22Rv1 (cell line): ENCODE results near the gene SCNN1B.
"Not testable (repeated sequence)": the region's sequence is repeated elsewhere in the genome, so short reads cannot be mapped to it uniquely, and the experiment has no call there.

Source experiments
- H3K27ac ChIP-seq: fragments of 450-650 bp; 2 replicates; pipeline ENCODE4 v1.5.1; 2017
- CTCF ChIP-seq: fragments of 450-650 bp; IDR thresholded peaks from 2 replicates; pipeline ENCODE4 v1.5.1; 2017; ENCODE audit warnings: mild to moderate bottlenecking
- ZFX ChIP-seq: fragments of 450-650 bp; IDR thresholded peaks from 2 replicates; pipeline ENCODE4 v1.6.1; 2017; ENCODE audit warnings: antibody characterized with exemption, borderline replicate concordance

SCNN1B gene

GRCh38 chr16:23383881-23384280 is 81.8 kb downstream of the SCNN1B start:
- no peak for TF ChIP-seq CTCF
- no peak for TF ChIP-seq ZFX

DNA sequence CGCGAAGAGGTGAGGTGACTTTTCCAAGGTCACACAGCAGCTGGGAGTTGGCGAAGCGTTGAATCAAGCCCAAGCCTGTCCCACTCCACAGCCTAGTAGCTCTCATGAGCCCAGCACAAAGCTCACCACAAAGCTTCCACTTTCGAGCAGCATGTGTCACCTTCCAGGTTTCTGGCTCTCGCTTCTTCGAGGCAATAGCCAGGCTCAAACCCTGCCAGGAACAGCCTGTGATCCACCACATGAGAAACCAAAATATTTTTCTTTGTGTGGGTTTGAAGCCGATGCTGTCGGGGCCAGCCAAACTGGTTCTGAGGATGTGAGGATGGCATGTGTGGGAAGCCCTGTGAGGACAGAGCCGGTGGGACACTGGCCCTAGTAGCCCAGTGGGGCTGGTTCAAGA is 82.8 kb downstream of the SCNN1B start:
- no peak for TF ChIP-seq CTCF
- no peak for TF ChIP-seq ZFX
- H3K27ac ChIP-seq = no peak overlapping the region

More at GRCh38 chr16:23383881-23384280, 81.8 kb downstream of the SCNN1B start:
- no peak overlapping the region for H3K27ac ChIP-seq

- TF ChIP-seq CTCF (no peak), ZFX (no peak)
- no peak overlapping the region for H3K27ac ChIP-seq
Measured at GRCh38 chr16:23385441-23385840, 83.3 kb downstream of the SCNN1B start.

GRCh38 chr16:23387666-23388065 is 85.6 kb downstream of the SCNN1B start:
- TF ChIP-seq CTCF (no peak), ZFX (no peak)
- no peak overlapping the region for H3K27ac ChIP-seq

- H3K27ac ChIP-seq = no peak overlapping the region
- TF ChIP-seq ZFX (no peak), CTCF (no peak)
Measured at GRCh38 chr16:23388786-23389185, 86.7 kb downstream of the SCNN1B start.

DNA sequence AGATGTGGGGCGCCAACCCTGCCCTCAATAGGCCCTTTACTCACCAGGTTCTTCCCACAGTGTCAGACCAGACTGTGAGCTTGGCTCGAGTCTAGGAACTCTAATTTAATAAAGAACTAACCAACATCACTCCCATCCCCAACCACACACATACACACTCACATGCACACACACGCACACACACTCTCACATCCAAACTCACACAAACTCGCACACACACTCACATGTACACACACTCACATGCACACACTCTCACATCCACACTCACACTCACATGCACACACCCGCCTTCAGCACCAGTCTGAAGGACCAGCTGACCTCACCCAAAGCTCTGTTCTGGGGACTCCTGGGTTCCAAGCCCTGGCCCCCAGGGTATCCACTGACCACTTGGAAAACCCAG is 87.1 kb downstream of the SCNN1B start:
- H3K27ac ChIP-seq = no peak overlapping the region
- no peak for TF ChIP-seq CTCF
- no peak for TF ChIP-seq ZFX

DNA sequence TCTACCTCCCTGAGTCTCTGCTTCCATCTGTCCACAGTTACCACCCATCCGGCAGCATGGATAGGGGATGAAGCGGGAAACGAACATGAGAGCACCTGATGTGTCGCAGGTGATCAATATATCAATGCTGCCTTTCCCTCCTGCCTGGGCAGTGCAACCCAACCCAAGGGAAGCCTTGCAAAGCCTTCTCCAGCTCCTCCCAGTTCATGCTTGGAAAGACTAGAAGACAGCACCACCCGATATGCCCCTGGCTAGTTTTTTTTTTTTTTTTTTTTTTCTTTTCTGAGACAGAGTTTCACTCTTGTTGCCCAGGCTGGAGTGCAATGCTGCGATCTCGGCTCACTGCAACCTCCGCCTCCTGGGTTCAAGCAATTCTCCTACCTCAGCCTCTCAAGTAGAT is 87.8 kb downstream of the SCNN1B start:
- H3K27ac ChIP-seq = not testable (repeated sequence)

- TF ChIP-seq CTCF (no peak), ZFX (no peak)
- no peak overlapping the region for H3K27ac ChIP-seq
Measured at GRCh38 chr16:23391381-23392222, 89.5 kb downstream of the SCNN1B start.
